Body of pancreas (tissue), 4 donors: ENCODE results near the gene LILRA2.

ENCODE experiments used
- CTCF ChIP-seq, 7 experiments: fragments of 450-650 bp in 4 of 7; fragments of 200-600 bp in 3 of 7; sonication (generic) in 3 of 7; IDR thresholded peaks; one replicate each; pipeline ENCODE4 v1.5.1; 2016 to 2019; ENCODE audit warnings: antibody characterized with exemption in 7 of 7
- POLR2A ChIP-seq, 3 donors: fragments of 450-650 bp; IDR thresholded peaks; one replicate each; pipeline ENCODE4 v1.6.1; 2016; ENCODE audit warnings: antibody characterized with exemption in 3 of 3, mild to moderate bottlenecking in 2 of 3

- TF ChIP-seq CTCF (IDR thresholded peaks at IDR 0.05) (no peak), POLR2A (IDR thresholded peaks at IDR 0.05) (no peak)
Measured at GRCh38 chr19:54600212-54600611, 26.6 kb downstream of the LILRA2 start.
